ENCODE results near the gene NUAK1. TPM values are rescaled to one million over a fixed set of nuclear protein-coding genes. Genes with fewer than 3 reads are reported as not detected.

The NUAK1 gene
- total RNA-seq, 1 experiment from 2014 or later = 10.1 TPM

DNA sequence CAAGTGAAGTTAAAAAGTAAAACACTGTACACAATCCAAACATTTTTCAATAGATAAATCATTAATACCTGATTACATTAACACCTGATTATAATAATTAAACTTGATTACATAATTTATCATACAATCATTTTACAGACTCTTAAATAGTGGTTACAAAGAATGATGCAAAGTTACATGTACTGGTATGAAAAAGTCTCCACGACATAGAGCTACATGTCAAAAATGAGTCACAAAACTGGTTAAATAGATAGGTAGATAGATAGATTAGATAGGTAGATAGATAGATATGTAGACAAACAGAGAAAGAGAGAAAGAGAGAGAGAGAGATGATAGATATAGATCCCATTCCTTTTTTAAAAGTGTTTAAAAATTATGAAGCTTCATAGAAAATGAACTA, 109.2 kb downstream of the NUAK1 start:
- Histone ChIP-seq H2BK15ac (ENCODE audit: low read depth, low read length) (no peak overlapping the region), H2AK5ac (ENCODE audit: insufficient read length, low read length) (no peak overlapping the region), H3K79me2 (ENCODE audit: insufficient read depth, low read length) (no peaks in the 10 kb centered on the region), H2BK12ac (ENCODE audit: insufficient read length, low read depth, low read length) (no peak overlapping the region), H3K23me2 (ENCODE audit: insufficient read length, low read depth, low read length, poor library complexity, severe bottlenecking) (no peaks in the 10 kb centered on the region), H2BK120ac (ENCODE audit: low read depth, low read length, poor library complexity, severe bottlenecking) (no peak overlapping the region), H3K4ac (ENCODE audit: low read depth, low read length) (no peak overlapping the region), H2AFZ (ENCODE audit: low read length) (no peak overlapping the region), H3K4me1 (ENCODE audit: insufficient read depth, low read length) (peaks cover 4% of the 10 kb centered on the region; the same call in 1 of the 2 replicates), H3T11ph (ENCODE audit: low read length) (no peak overlapping the region), H3K27ac (ENCODE audit: insufficient read length, low read depth, low read length) (no peak overlapping the region), H3K9me3 (ENCODE audit: control insufficient read depth, low read depth, low read length) (no peaks in the 10 kb centered on the region), H2BK20ac (ENCODE audit: low read depth, low read length, poor library complexity, severe bottlenecking) (no peak overlapping the region), H4K91ac (ENCODE audit: insufficient read length, low read depth, low read length) (no peak overlapping the region), H4K5ac (ENCODE audit: insufficient read length, low read depth, low read length) (no peak overlapping the region), H2BK5ac (ENCODE audit: insufficient read length, low read length) (no peak overlapping the region), H3K4me2 (ENCODE audit: insufficient read depth, insufficient read length, low read length) (no peak overlapping the region), H3K23ac (ENCODE audit: insufficient read length, low read depth, low read length) (no peak overlapping the region), H3K79me1 (ENCODE audit: insufficient read depth, low read depth, low read length, poor library complexity, severe bottlenecking) (no peaks in the 10 kb centered on the region), H3K18ac (ENCODE audit: insufficient read length, low read depth, low read length) (no peak overlapping the region), H4K8ac (replicated peaks; ENCODE audit: insufficient read length, low read depth, low read length) (no peak overlapping the region), H3K14ac (ENCODE audit: insufficient read depth, low read length) (no peak overlapping the region), H3K27me3 (ENCODE audit: insufficient read depth, low read length) (no peaks in the 10 kb centered on the region), H3K9ac (ENCODE audit: extremely low read depth, insufficient read length, low read length) (no peak overlapping the region), H4K20me1 (ENCODE audit: control insufficient read depth, insufficient read depth, insufficient read length) (no peaks in the 10 kb centered on the region), H3K56ac (ENCODE audit: insufficient read length, low read depth, low read length) (no peak overlapping the region)
- no peak for DNase-seq
- no peaks in the 10 kb centered on the region; the same call in 1 of the 2 replicates for H3K27me3 Mint-ChIP-seq (ENCODE audit: low read depth)
- H3K4me1 Mint-ChIP-seq = peaks cover 4 to 6% of the 10 kb centered on the region in 2 experiments; a peak in 3 of 4 replicates
- H3K4me3 Mint-ChIP-seq = no peak overlapping the region
- H3K9me3 Mint-ChIP-seq = no peaks in the 10 kb centered on the region
- TF ChIP-seq, protein P1, sequence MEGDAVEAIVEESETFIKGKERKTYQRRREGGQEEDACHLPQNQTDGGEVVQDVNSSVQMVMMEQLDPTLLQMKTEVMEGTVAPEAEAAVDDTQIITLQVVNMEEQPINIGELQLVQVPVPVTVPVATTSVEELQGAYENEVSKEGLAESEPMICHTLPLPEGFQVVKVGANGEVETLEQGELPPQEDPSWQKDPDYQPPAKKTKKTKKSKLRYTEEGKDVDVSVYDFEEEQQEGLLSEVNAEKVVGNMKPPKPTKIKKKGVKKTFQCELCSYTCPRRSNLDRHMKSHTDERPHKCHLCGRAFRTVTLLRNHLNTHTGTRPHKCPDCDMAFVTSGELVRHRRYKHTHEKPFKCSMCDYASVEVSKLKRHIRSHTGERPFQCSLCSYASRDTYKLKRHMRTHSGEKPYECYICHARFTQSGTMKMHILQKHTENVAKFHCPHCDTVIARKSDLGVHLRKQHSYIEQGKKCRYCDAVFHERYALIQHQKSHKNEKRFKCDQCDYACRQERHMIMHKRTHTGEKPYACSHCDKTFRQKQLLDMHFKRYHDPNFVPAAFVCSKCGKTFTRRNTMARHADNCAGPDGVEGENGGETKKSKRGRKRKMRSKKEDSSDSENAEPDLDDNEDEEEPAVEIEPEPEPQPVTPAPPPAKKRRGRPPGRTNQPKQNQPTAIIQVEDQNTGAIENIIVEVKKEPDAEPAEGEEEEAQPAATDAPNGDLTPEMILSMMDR (conservative IDR thresholded peaks at IDR 0.05) = no peak
- no peaks in the 10 kb centered on the region for H3K36me3 Mint-ChIP-seq (ENCODE audit: insufficient read depth in 1 of 3, low read depth in 3 of 3)
- H3K27ac Mint-ChIP-seq = no peak overlapping the region
- WGBS (ENCODE audit: extremely low coverage, insufficient read length, low lambda C conversion rate) = no CpG with 5 or more reads among the region's 1 CpG

All from H9 (cell line).